Measurements from ENCODE around the gene CKLF. TPM values are rescaled to one million over a fixed set of nuclear protein-coding genes. Genes with fewer than 3 reads are reported as not detected.
"Not testable (repeated sequence)": the region's sequence is repeated elsewhere in the genome, so short reads cannot be mapped to it uniquely, and the experiment has no call there.

The CKLF gene
- total and polyA plus RNA-seq, 9 donors: 21.9 to 46.6 (median 31.2) TPM

DNA sequence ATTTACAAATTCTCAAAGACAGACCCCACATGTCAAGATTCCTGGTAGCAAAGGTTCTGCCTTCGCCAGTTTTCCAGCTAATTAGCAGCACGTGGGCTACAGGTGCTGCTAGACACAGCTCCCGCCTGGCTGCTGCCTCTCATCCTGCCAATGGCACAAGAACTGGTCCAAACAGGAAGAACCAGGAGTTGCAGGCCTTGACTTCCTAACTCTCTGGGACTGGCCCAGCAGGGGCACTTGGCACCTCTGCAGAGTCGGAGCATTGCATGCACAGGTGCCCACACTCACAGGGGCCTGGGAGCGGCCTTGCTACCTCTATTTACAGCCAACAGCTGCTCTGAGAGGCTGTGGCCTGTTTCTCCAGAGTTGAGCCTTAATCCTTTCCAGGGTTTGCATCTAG is 42.1 kb upstream of the CKLF start:
- Histone ChIP-seq H3K27ac (ENCODE audit: low read length) (peak overlapping the region; percentile 20), H3K36me3 (ENCODE audit: control insufficient read depth, insufficient read depth, low read length) (peaks cover 52% of the 10 kb centered on the region), H3K4me3 (ENCODE audit: low read length) (no peak overlapping the region), H3K9me3 (replicated peaks; ENCODE audit: control insufficient read depth, low read depth, low read length) (no peaks in the 10 kb centered on the region), H3K27me3 (ENCODE audit: control insufficient read depth, insufficient read depth, low read length) (no peaks in the 10 kb centered on the region), H3K4me1 (ENCODE audit: control insufficient read depth, insufficient read depth, low read length) (peaks cover 21% of the 10 kb centered on the region)
- WGBS (ENCODE audit: insufficient coverage): 72% methylated on average over 5 of the region's 5 CpGs
- no peak for DNase-seq

GRCh38 chr16:66510711-66511601 is 41.4 kb upstream of the CKLF start:
- H3K27ac ChIP-seq (ENCODE audit: low read length): peak overlapping the region; percentile 20
- no peak overlapping the region for H3K4me3 ChIP-seq (ENCODE audit: low read length)
- no peaks in the 10 kb centered on the region for H3K27me3 ChIP-seq (ENCODE audit: control insufficient read depth, insufficient read depth, low read length)
- peaks cover 58% of the 10 kb centered on the region for H3K36me3 ChIP-seq (ENCODE audit: control insufficient read depth, insufficient read depth, low read length)
- 53% methylated on average over 11 of the region's 12 CpGs for WGBS (ENCODE audit: insufficient coverage)
- no peak for DNase-seq
- H3K4me1 ChIP-seq (ENCODE audit: control insufficient read depth, insufficient read depth, low read length): peaks cover 27% of the 10 kb centered on the region
- no peaks in the 10 kb centered on the region for H3K9me3 ChIP-seq (replicated peaks; ENCODE audit: control insufficient read depth, low read depth, low read length)

DNA sequence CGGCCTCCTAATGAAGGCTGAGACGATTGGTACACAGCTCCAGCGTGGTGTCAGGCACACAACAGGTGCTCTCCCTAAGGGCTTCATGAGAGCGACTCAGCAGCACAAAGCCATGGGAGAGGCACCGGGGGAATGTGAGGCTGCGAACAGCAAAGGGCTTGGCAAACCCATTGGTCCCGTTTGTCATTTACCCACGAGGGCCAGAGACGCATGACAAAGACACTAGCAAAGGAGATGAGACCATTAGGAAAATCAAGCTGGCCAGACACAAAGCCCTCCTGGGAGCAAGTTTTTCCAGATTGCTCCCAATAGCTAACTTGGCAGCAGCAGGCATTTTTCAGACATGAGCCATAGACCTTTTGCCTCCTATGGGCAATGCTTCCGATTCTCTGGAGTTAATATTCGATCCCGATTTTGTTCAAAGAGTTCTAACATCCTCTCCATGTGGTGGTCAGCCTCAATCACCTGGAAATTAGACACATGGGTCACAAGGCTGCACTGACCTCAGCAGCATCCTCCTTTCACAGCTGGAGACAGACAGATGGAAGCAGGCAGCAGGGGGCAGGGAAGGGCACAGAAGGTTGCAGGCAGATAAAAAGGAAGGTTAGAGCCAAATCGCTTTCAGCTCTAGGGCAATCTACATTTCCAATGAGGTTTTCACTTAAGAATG is 40.6 kb upstream of the CKLF start:
- Histone ChIP-seq H3K4me1 (ENCODE audit: control insufficient read depth, insufficient read depth, low read length) (peaks cover 35% of the 10 kb centered on the region), H3K27me3 (ENCODE audit: control insufficient read depth, insufficient read depth, low read length) (no peaks in the 10 kb centered on the region), H3K27ac (ENCODE audit: low read length) (no peak overlapping the region), H3K9me3 (replicated peaks; ENCODE audit: control insufficient read depth, low read depth, low read length) (no peaks in the 10 kb centered on the region), H3K4me3 (ENCODE audit: low read length) (no peak overlapping the region), H3K36me3 (ENCODE audit: control insufficient read depth, insufficient read depth, low read length) (peaks cover 64% of the 10 kb centered on the region)
- DNase-seq: no peak
- 66% methylated on average over 13 of the region's 13 CpGs for WGBS (ENCODE audit: insufficient coverage)

DNA sequence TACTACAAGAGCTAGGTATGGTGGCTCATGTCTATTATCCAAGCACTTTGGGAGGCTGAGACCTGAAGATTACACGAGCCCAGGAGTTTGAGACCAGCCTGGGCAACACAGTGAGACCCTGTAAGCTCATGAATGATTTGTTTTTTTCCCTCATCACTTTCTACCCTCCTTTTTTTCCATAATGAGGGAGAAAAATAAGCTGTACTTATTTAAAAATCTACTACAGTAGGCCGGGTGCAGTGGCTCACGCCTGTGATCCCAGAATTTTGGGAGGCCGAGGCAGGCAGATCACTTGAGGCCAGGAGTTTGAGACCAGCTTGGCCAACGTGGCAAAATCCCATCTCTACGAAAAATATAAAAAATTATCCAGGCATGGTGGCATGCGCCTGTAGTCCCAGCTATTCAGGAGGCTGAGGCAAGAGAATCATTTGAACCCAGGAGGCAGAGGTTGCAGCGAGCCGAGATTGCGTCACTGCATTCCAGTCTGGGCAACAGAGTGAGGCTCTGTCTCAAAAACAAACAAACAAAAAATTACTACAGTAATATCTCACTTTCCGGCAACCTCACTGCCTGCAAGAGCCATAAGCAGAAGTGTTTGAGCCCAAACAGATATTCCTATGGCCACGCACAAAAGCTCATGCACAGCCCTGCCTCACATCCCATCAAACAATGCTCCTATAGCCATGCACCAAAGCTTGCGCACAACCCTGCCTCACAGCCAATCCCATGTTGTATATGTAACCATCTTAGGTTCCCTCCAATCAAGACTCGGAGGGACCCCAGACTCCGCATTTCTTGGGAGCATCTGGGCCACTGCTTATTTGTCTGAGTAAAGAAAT is 39.9 kb upstream of the CKLF start:
- Histone ChIP-seq H3K4me1 (ENCODE audit: control insufficient read depth, insufficient read depth, low read length) (peaks cover 42% of the 10 kb centered on the region), H3K36me3 (ENCODE audit: control insufficient read depth, insufficient read depth, low read length) (peaks cover 64% of the 10 kb centered on the region), H3K4me3 (ENCODE audit: low read length) (no peak overlapping the region), H3K27ac (ENCODE audit: low read length) (no peak overlapping the region), H3K27me3 (ENCODE audit: control insufficient read depth, insufficient read depth, low read length) (no peaks in the 10 kb centered on the region), H3K9me3 (replicated peaks; ENCODE audit: control insufficient read depth, low read depth, low read length) (no peaks in the 10 kb centered on the region)
- DNase-seq: no peak
- 87% methylated on average over 10 of the region's 15 CpGs for WGBS (ENCODE audit: insufficient coverage)

GRCh38 chr16:66513111-66513723 is 39.2 kb upstream of the CKLF start:
- H3K4me1 ChIP-seq (ENCODE audit: control insufficient read depth, insufficient read depth, low read length): peaks cover 49% of the 10 kb centered on the region
- peaks cover 61% of the 10 kb centered on the region for H3K36me3 ChIP-seq (ENCODE audit: control insufficient read depth, insufficient read depth, low read length)
- DNase-seq: no peak
- no peak overlapping the region for H3K4me3 ChIP-seq (ENCODE audit: low read length)
- no peaks in the 10 kb centered on the region for H3K27me3 ChIP-seq (ENCODE audit: control insufficient read depth, insufficient read depth, low read length)
- H3K27ac ChIP-seq (ENCODE audit: low read length): no peak overlapping the region
- WGBS (ENCODE audit: insufficient coverage): 74% methylated on average over 4 of the region's 8 CpGs
- no peaks in the 10 kb centered on the region for H3K9me3 ChIP-seq (replicated peaks; ENCODE audit: control insufficient read depth, low read depth, low read length)

- Histone ChIP-seq H3K36me3 (ENCODE audit: control insufficient read depth, insufficient read depth, low read length) (peaks cover 51% of the 10 kb centered on the region), H3K4me1 (ENCODE audit: control insufficient read depth, insufficient read depth, low read length) (peaks cover 53% of the 10 kb centered on the region)
- not testable (repeated sequence) for H3K27ac ChIP-seq (ENCODE audit: low read length); H3K9me3 ChIP-seq (replicated peaks; ENCODE audit: control insufficient read depth, low read depth, low read length); DNase-seq; H3K27me3 ChIP-seq (ENCODE audit: control insufficient read depth, insufficient read depth, low read length); H3K4me3 ChIP-seq (ENCODE audit: low read length)
- WGBS (ENCODE audit: insufficient coverage): 98% methylated on average over 5 of the region's 17 CpGs
Observed at GRCh38 chr16:66514391-66514790, 38.0 kb upstream of the CKLF start.

DNA sequence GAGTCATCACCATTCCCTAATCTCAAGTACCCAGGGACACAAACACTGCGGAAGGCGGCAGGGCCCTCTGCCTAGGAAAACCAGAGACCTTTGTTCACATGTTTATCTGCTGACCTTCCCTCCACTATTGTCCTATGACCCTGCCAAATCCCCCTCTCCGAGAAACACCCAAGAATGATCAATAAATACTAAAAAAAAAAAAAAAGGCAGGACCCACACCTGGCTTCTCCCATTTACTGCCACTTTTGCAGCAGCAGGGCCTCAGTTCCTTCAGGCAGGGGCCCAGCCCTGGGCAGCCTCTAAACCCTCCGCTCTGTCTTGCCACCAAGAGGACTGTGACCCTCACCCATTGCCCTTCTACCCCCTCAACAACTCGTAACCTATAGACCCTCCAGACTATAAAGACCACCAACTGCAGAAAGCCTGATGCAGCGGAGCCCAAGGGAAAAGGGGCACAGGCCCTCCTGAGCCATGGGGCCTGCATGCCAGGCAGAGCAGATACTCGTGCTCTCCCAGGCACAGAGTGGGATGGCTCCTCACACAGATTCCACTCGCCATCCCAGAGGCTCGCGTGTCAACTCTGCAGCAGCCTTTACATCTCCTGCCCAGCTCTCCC is 37.3 kb upstream of the CKLF start:
- H3K27ac ChIP-seq (ENCODE audit: low read length); H3K4me3 ChIP-seq (ENCODE audit: low read length); DNase-seq; H3K27me3 ChIP-seq (ENCODE audit: control insufficient read depth, insufficient read depth, low read length); H3K9me3 ChIP-seq (replicated peaks; ENCODE audit: control insufficient read depth, low read depth, low read length): not testable (repeated sequence)
- 87% methylated on average over 7 of the region's 10 CpGs for WGBS (ENCODE audit: insufficient coverage)
- H3K36me3 ChIP-seq (ENCODE audit: control insufficient read depth, insufficient read depth, low read length): peaks cover 54% of the 10 kb centered on the region
- peaks cover 59% of the 10 kb centered on the region for H3K4me1 ChIP-seq (ENCODE audit: control insufficient read depth, insufficient read depth, low read length)

DNA sequence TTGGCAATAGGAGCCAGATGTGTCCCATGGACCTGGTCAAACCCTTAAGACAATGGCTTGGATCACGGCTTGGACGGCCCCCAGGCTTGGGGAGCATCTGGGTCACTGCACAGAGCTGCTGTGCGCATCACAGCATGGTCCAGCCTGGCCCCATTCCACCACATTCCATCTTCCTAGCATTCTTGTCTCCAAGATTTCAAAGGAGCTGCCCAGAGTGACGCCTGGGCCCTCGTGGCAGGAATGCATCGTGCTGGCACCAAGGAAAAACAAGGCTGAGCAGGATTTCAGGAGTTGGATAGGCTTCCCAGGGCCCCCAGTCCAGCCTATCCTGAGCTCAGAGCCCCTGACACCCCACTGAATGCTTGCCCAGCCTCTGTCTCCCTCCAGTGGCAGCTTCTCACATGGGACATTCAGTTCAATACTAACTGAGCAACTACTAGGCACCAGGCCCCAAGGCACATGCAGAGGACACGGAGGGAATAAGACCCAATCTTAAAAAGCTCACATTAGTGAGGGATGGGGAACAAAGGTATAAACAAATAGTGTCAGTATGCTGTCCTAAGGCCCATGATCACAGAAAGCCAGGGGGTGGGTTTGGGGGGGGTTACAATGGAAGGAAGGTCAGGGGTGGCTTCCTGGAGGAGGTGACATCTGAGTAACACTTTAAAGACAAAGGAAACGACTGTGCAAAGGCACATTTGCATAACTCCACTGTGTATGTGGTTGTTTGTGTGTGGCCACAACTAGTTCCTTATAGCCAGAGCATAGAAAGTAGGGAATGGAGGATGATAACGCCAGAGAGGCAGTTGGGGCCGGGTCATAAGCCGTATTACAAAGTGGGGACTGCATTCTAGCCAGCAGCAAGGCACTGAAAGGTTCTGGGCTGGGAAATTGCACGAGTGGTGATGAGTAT is 36.5 kb upstream of the CKLF start:
- DNase-seq: no peak
- H3K36me3 ChIP-seq (ENCODE audit: control insufficient read depth, insufficient read depth, low read length): peaks cover 46% of the 10 kb centered on the region
- 42% methylated on average over 8 of the region's 12 CpGs for WGBS (ENCODE audit: insufficient coverage)
- H3K9me3 ChIP-seq (replicated peaks; ENCODE audit: control insufficient read depth, low read depth, low read length): no peaks in the 10 kb centered on the region
- H3K4me1 ChIP-seq (ENCODE audit: control insufficient read depth, insufficient read depth, low read length): peaks cover 58% of the 10 kb centered on the region
- no peak overlapping the region for H3K4me3 ChIP-seq (ENCODE audit: low read length)
- H3K27me3 ChIP-seq (ENCODE audit: control insufficient read depth, insufficient read depth, low read length): no peaks in the 10 kb centered on the region
- H3K27ac ChIP-seq (ENCODE audit: low read length): peak overlapping the region; percentile 95

DNA sequence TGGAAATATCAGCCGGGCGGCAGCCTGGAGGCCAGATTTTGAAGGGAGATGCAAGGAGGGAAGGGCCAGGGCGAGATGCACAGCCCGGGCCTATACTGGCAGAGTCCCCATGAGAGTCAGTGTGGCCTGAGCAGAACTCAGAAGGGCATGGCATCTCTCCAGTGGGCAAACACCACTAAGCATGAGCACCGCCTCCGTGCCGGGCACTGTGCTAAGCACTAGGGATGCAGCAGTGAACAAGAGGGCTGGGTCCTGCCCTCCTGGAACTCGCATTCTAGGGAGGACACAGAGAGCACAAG is 35.9 kb upstream of the CKLF start:
- 39% methylated on average over 8 of the region's 8 CpGs for WGBS (ENCODE audit: insufficient coverage)
- Histone ChIP-seq H3K36me3 (ENCODE audit: control insufficient read depth, insufficient read depth, low read length) (peaks cover 40% of the 10 kb centered on the region), H3K27ac (ENCODE audit: low read length) (peak overlapping the region; percentile 95), H3K4me1 (ENCODE audit: control insufficient read depth, insufficient read depth, low read length) (peaks cover 57% of the 10 kb centered on the region), H3K27me3 (ENCODE audit: control insufficient read depth, insufficient read depth, low read length) (no peaks in the 10 kb centered on the region), H3K9me3 (replicated peaks; ENCODE audit: control insufficient read depth, low read depth, low read length) (no peaks in the 10 kb centered on the region), H3K4me3 (ENCODE audit: low read length) (no peak overlapping the region)
- DNase-seq: no peak

Data from muscle of leg (tissue), 11 donors.